Activated CD4-positive, alpha-beta T cell treated with anti-CD3 and anti-CD28 coated beads for 36 hours (primary cell): ENCODE measurements around the gene CAPN10. TPM values are rescaled to one million over a fixed set of nuclear protein-coding genes. Genes with fewer than 3 reads are reported as not detected.
A peak's percentile ranks its signal among the peaks of the same experiment; 100 is the strongest.

ENCODE experiments used
- ATAC-seq: fragments of 200-7000 bp; cut with Tn5 transposase; one replicate; pipeline ENCODE4 v1.10.0; 2021; ENCODE audit warnings: mild to moderate bottlenecking, moderate library complexity
- CTCF ChIA-PET: fragments of 350-600 bp; sonication (Branson Sonifier 250); formaldehyde crosslinking; loops from one replicate; lab custom pipeline; 2021; ENCODE audit warnings: antibody characterized with exemption; lab: Charles Lee
- POLR2A ChIA-PET: fragments of 350-600 bp; sonication (Branson Sonifier 250); formaldehyde crosslinking; loops from one replicate; lab custom pipeline; 2021; ENCODE audit warnings: antibody characterized with exemption, inconsistent platforms; lab: Charles Lee
- DNase-seq: peaks from one replicate; pipeline ENCODE4 v3.0.0-alpha.2; 2020
- H3K27ac Mint-ChIP-seq: one replicate; pipeline ENCODE4 v1.8.0; 2021; ENCODE audit warnings: mixed read lengths
- H3K27me3 Mint-ChIP-seq: one replicate; pipeline ENCODE4 v1.8.0; 2021; ENCODE audit warnings: mixed read lengths
- H3K36me3 Mint-ChIP-seq: one replicate; pipeline ENCODE4 v1.8.0; 2021; ENCODE audit warnings: low read depth, mixed read lengths
- H3K4me1 Mint-ChIP-seq: one replicate; pipeline ENCODE4 v1.8.0; 2021; ENCODE audit warnings: mixed read lengths
- H3K4me3 Mint-ChIP-seq: one replicate; pipeline ENCODE4 v1.8.0; 2021; ENCODE audit warnings: mild to moderate bottlenecking, moderate library complexity, mixed read lengths
- H3K9me3 Mint-ChIP-seq: one replicate; pipeline ENCODE4 v1.8.0; 2021; ENCODE audit warnings: low read depth, mixed read lengths
- intact Hi-C, 2 experiments: fragments of 100-400 bp; cut with DNase I in 1 of 2; cut with micrococcal nuclease in 1 of 2; formaldehyde crosslinking; loops; one replicate each; pipeline versions ENCODE4 v1.14.2 to v1.15.1; 2022 to 2024; cut with DNase I, micrococcal nuclease
- total RNA-seq, 2 experiments: library from RNA; stranded (reverse); gene quantifications; one replicate each; pipeline ENCODE4 v1.2.3, GENCODE V29; 2021

CAPN10 gene
- total RNA-seq, 2 experiments from 2014 or later: 22.1 to 30.2 TPM

DNA sequence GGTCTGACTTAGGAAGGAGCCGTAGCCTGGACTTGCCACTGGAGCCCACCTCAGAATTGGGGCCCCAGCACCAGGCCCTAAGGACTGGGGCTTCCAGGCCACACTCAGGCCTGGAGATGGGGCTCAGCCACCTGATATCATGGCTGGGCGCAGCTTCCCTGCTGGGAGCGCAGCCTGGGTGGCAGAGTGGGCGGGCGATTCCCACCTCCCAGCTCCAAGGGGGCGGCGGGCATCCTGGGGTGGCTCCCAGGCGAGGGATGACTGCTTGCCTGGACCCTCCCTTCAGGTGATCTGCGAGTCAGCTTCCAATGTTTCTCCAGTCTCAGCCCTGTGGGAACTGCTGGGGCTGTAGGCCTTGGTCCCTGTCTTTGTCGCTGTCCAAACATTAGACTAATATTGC is 58.8 kb downstream of the CAPN10 start:
- H3K36me3 Mint-ChIP-seq: no peaks in the 10 kb centered on the region
- peaks cover 4% of the 10 kb centered on the region for H3K27me3 Mint-ChIP-seq
- H3K27ac Mint-ChIP-seq: no peak overlapping the region
- H3K4me3 Mint-ChIP-seq: no peak overlapping the region
- intact Hi-C loops: no loop called here
- H3K4me1 Mint-ChIP-seq: no peaks in the 10 kb centered on the region
- DNase-seq (no peak), ATAC-seq (no peak)
- H3K9me3 Mint-ChIP-seq: no peaks in the 10 kb centered on the region
- ChIA-PET CTCF (no interaction called here), POLR2A (no interaction called here)

DNA sequence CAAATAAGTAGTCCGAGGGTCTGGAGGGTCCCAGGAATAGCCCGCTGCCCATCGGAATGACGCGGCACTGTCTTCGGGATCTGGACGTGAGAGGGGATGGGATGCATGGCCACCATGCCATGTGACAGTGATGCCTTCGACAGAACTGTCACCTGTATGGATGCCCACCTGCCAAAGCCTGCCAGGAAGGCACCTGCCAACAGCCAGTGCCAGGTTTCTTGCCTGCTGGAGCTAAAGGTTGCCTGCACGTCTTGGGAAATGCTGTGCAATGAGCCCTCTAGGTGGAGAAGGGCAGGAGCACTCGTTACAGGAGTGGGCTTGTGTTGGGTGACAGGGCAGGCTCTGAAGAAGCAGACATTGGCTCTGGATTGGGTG is 59.3 kb downstream of the CAPN10 start:
- no peak for ATAC-seq
- Mint-ChIP-seq H3K4me3 (no peak overlapping the region), H3K4me1 (no peaks in the 10 kb centered on the region), H3K27ac (no peak overlapping the region), H3K27me3 (peaks cover 5% of the 10 kb centered on the region), H3K36me3 (no peaks in the 10 kb centered on the region), H3K9me3 (no peaks in the 10 kb centered on the region)
- ChIA-PET CTCF (no interaction called here), POLR2A (no interaction called here)
- intact Hi-C loops: no loop called here
- DNase-seq: no peak

DNA sequence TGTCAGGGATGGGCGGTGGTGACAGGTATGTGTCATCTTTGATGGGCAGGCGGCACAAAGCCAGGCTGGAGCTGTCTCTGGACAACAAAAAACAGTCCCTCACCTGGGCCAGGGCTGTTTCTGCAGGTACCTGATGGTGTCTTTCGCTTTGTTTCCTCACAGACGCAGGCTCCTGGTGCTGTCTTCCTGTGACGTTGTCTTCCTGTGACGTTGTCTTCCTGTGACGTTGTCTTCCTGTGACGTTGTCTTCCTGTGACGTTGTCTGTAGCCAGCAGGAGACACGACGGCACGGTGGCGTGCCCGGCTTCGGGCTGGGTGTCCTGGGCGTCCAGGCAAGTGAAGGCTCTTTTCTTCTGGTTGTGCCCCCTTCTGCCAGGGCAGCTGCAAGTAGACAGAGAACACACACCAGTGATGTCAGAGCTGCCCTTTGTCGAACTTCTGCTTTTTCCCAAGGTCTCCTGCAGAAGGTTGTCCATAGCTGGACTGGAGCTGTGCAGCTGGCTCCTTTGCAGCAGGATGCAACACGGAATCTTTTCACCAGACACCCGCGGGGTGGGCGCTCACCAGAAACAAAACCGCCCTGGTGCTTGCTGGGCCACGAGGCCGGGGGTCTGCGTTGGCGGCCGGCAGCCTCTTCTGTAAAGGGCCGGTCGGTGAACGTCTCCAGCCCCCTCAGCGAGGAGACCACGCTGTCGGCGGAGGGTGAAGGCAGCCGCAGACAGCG is 59.8 kb downstream of the CAPN10 start:
- H3K27me3 Mint-ChIP-seq: peaks cover 6% of the 10 kb centered on the region
- DNase-seq (no peak), ATAC-seq (peak; percentile 16)
- no peak overlapping the region for H3K27ac Mint-ChIP-seq
- ChIA-PET POLR2A (no interaction called here), CTCF (no interaction called here)
- intact Hi-C loops: no loop called here
- no peaks in the 10 kb centered on the region for H3K9me3 Mint-ChIP-seq
- no peaks in the 10 kb centered on the region for H3K4me1 Mint-ChIP-seq
- no peak overlapping the region for H3K4me3 Mint-ChIP-seq
- H3K36me3 Mint-ChIP-seq: no peaks in the 10 kb centered on the region

DNA sequence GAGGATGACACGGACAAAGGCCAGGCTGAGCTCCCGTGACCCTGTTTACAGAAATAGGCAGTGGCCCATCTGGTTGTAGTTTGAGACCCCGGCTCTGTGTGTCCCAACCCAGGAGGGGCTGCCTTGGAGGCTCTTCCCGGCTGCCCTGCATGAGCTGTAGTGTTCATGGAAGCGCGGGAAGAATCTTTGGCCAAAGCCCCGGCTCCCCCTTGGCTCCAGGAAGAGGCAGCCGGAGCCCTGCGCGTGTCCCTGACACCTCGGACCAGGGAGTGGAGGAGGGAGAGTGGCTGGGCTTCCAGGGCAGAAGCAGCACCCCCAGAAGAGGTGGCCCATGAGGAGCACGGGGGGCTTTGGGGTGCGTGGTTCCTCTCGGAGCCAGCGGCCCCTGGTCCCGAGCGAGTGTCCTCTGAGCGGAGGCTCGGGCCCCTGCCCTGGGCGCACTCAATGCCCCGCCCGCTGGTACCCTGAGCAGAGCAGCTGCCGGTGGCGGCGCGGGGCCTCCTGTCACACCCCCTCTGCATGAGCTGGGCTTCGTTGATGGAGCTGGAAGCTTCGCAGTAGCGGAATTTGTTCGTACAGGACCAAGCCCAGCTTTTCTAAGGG is 60.5 kb downstream of the CAPN10 start:
- no peak overlapping the region for H3K4me3 Mint-ChIP-seq
- POLR2A ChIA-PET: interaction anchor here (0.6 kb wide), 1 partner anchor 20 kb away, joined by 3 read pairs; no protein-coding TSS in a partner anchor
- H3K36me3 Mint-ChIP-seq: no peaks in the 10 kb centered on the region
- no peaks in the 10 kb centered on the region for H3K4me1 Mint-ChIP-seq
- peaks cover 6% of the 10 kb centered on the region for H3K27me3 Mint-ChIP-seq
- ATAC-seq (no peak), DNase-seq (no peak)
- no peaks in the 10 kb centered on the region for H3K9me3 Mint-ChIP-seq
- intact Hi-C loops: no loop called here
- H3K27ac Mint-ChIP-seq: no peak overlapping the region
- CTCF ChIA-PET: no interaction called here

DNA sequence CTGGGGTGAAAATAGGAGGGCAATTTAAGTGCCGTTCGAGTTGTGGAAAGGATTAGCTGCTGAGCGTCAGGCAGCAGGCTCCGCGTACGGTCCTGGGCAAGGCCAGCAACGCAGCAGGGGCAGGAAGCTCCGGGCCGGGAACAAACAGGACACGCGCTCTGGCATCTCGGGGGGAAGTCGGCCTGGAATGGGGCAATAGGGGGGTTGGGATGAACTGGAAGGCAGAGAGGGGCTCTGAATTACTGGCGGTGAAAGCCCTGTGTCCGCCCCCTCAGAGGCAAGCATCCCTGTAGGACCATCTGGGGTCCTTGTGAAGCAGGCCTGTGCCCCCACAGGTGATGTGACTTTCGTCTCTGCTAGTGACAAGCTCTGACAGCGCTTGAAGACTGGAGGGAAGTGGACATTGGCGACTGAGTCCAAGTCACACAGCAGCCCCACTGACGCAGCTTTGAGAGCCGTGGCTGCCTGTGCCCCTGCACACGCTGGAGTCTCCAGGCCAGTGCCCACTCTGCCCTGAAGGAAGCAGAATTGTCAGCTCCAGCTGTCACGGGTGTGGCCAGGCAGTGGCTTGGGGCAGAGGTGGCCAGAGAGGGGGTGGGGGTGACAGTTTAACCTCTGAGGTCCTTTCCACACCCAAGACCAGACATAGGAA is 61.1 kb downstream of the CAPN10 start:
- no peak overlapping the region for H3K4me3 Mint-ChIP-seq
- intact Hi-C loops: no loop called here
- H3K27me3 Mint-ChIP-seq: peaks cover 9% of the 10 kb centered on the region
- no peaks in the 10 kb centered on the region for H3K36me3 Mint-ChIP-seq
- POLR2A ChIA-PET: interaction anchor here (0.6 kb wide), 1 partner anchor 20 kb away, joined by 3 read pairs; no protein-coding TSS in a partner anchor
- no peaks in the 10 kb centered on the region for H3K9me3 Mint-ChIP-seq
- H3K4me1 Mint-ChIP-seq: no peaks in the 10 kb centered on the region
- H3K27ac Mint-ChIP-seq: no peak overlapping the region
- ATAC-seq: no peak
- DNase-seq: no peak
- CTCF ChIA-PET: no interaction called here

DNA sequence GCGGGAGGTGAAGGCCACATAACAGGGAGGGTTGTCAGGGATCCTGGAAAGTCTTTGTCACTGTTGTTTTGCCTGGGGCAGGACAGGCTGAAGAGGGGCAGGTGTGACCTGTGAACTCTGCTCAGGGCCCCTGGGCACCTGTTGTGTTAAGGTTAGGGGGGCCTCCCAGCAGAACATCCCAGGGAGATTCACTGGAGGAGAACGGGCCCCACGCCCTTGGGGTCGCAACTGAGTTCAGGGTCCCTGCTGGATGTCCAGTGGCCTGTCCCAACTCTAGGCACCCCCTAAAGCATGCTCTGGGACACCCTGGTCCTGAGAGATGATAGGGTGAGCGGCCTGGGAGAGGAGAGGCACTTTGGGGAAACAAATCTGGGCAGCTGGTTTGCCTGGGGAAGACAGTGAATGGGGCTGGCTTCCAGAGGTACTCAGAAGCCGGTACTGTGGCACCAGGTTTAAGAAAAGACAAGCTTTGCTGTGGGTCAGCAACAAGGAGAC is 61.7 kb downstream of the CAPN10 start:
- CTCF ChIA-PET: no interaction called here
- intact Hi-C loops: no loop called here
- no peak overlapping the region for H3K27ac Mint-ChIP-seq
- POLR2A ChIA-PET: no interaction called here
- H3K4me3 Mint-ChIP-seq: no peak overlapping the region
- no peak for ATAC-seq
- no peak for DNase-seq
- no peaks in the 10 kb centered on the region for H3K4me1 Mint-ChIP-seq
- H3K36me3 Mint-ChIP-seq: no peaks in the 10 kb centered on the region
- H3K9me3 Mint-ChIP-seq: no peaks in the 10 kb centered on the region
- H3K27me3 Mint-ChIP-seq: peaks cover 10% of the 10 kb centered on the region

Other genes with a start within 250 kb of the CAPN10 start
- 1 to 10 TPM; 1.7 to 2.0 TPM for gene GPC1, start 151.1 kb upstream of the CAPN10 start, total RNA-seq
- gene ANKMY1, start 28.7 kb upstream of the CAPN10 start, total RNA-seq: 10 to 100 TPM; 20.7 to 24.0 TPM
- gene DUSP28, start 26.4 kb upstream of the CAPN10 start, total RNA-seq: 1 to 10 TPM; 3.3 to 5.0 TPM
- gene RNPEPL1, start 18.2 kb upstream of the CAPN10 start, total RNA-seq: 10 to 100 TPM; 35.7 to 43.8 TPM
- gene GPR35, start 38.7 kb downstream of the CAPN10 start, total RNA-seq: 1 to 10 TPM; 3.6 to 4.1 TPM
- gene AQP12B, start 96.2 kb downstream of the CAPN10 start, total RNA-seq: not detected
- gene AQP12A, start 105.1 kb downstream of the CAPN10 start, total RNA-seq: not detected
- gene KIF1A, start 233.5 kb downstream of the CAPN10 start, total RNA-seq: 1 to 10 TPM; 4.6 to 8.2 TPM